ENCODE data around the gene EFHD2. TPM values are rescaled to one million over a fixed set of nuclear protein-coding genes. Genes with fewer than 3 reads are reported as not detected.

EFHD2 gene
- total RNA-seq, 2 experiments from 2014 or later, result 45.6 to 45.8 TPM

DNA sequence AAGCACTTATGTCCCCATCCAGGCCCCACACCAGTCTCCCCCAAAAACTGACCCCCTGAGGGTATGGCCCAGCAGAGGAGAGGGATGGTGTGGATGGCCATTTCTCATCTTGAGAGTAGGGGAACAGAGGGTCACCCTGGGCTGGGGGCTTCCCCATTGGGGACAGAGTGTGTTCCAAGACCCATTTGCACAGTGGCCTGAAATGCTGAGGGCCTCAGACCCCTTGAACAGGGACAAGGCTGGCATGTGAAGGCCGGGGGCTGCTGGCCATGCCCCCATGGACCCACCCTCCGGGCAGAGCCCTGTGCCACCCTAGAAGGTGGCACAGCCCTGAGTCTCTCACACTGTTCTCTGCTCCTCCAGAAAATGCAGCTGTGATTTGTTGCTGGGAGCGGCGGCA is 36.5 kb downstream of the EFHD2 start:
- CTCF ChIA-PET, result no interaction called here
- intact Hi-C loops (cut with micrococcal nuclease), result no loop called here
- no peaks in the 10 kb centered on the region for H3K36me3 Mint-ChIP-seq (ENCODE audit: low read depth)
- H3K4me3 Mint-ChIP-seq, result no peak overlapping the region
- ATAC-seq (no peak), DNase-seq (no peak)
- H3K9me3 Mint-ChIP-seq, result no peaks in the 10 kb centered on the region
- peaks cover 7% of the 10 kb centered on the region for H3K27me3 Mint-ChIP-seq
- H3K4me1 Mint-ChIP-seq (ENCODE audit: low read depth), result peaks cover 5% of the 10 kb centered on the region
- H3K27ac Mint-ChIP-seq, result no peak overlapping the region
- TF ChIP-seq, protein P1, sequence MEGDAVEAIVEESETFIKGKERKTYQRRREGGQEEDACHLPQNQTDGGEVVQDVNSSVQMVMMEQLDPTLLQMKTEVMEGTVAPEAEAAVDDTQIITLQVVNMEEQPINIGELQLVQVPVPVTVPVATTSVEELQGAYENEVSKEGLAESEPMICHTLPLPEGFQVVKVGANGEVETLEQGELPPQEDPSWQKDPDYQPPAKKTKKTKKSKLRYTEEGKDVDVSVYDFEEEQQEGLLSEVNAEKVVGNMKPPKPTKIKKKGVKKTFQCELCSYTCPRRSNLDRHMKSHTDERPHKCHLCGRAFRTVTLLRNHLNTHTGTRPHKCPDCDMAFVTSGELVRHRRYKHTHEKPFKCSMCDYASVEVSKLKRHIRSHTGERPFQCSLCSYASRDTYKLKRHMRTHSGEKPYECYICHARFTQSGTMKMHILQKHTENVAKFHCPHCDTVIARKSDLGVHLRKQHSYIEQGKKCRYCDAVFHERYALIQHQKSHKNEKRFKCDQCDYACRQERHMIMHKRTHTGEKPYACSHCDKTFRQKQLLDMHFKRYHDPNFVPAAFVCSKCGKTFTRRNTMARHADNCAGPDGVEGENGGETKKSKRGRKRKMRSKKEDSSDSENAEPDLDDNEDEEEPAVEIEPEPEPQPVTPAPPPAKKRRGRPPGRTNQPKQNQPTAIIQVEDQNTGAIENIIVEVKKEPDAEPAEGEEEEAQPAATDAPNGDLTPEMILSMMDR (IDR thresholded peaks at IDR 0.05), result no peak
- POLR2A ChIA-PET, result no interaction called here

DNA sequence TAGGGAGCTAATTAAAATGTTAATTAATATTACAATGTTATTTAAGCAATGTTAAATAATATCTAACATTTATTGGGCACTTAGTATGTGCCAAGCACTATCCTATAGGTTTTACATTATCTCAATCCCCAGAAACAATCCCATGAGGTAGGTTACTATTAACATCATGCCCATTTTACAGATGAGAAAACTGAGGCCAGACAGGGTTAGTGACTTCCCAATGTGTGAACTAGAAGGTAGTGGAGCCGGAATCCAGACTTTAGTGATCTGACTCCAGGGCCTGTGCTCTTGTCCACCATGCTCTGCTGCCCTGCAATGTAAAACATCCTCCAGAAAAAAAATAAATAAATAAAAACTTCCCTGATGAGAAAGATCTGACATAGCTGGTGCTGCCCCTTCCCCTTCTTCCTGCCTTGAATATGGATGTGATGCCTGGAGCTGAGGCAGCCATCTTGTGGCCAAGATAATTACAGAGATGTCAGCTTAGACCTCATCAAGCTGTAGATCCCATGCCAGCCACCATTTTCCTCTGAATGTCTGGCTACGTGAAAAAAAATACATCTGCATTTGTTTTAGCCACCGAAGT is 39.3 kb downstream of the EFHD2 start:
- POLR2A ChIA-PET, result no interaction called here
- Mint-ChIP-seq H3K27me3 (peaks cover 7% of the 10 kb centered on the region), H3K4me3 (no peak overlapping the region), H3K4me1 (ENCODE audit: low read depth) (peaks cover 5% of the 10 kb centered on the region), H3K36me3 (ENCODE audit: low read depth) (no peaks in the 10 kb centered on the region), H3K27ac (no peak overlapping the region), H3K9me3 (no peaks in the 10 kb centered on the region)
- intact Hi-C loops (cut with micrococcal nuclease), result no loop called here
- TF ChIP-seq, protein P1 (IDR thresholded peaks at IDR 0.05), result no peak
- DNase-seq, result no peak
- CTCF ChIA-PET, result no interaction called here
- ATAC-seq, result no peak

DNA sequence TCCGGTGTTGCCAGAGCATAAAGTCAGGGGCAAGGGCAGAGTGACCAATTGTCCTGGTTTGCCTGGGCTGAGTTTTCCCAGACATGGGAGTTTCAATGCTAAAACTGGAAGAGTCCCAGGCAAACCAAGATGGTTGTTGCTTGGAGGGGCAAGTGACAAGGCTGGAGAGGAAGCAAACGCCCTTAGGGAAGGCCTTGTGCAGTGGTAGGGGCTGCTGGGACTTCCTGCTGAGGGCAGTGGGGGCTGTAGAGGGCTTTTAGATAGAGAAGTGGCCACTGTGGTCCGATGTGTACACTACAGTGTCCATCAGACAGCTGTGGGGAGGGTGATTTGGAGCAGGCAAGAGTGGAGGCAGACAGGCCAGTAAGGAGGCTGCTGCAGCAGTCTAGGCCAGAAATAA is 39.9 kb downstream of the EFHD2 start:
- DNase-seq (no peak), ATAC-seq (no peak)
- Mint-ChIP-seq H3K36me3 (ENCODE audit: low read depth) (no peaks in the 10 kb centered on the region), H3K9me3 (no peaks in the 10 kb centered on the region), H3K27me3 (peaks cover 7% of the 10 kb centered on the region), H3K27ac (no peak overlapping the region), H3K4me1 (ENCODE audit: low read depth) (peaks cover 5% of the 10 kb centered on the region), H3K4me3 (no peak overlapping the region)
- POLR2A ChIA-PET, result no interaction called here
- CTCF ChIA-PET, result no interaction called here
- TF ChIP-seq, protein P1 (IDR thresholded peaks at IDR 0.05), result no peak
- intact Hi-C loops (cut with micrococcal nuclease), result no loop called here

DNA sequence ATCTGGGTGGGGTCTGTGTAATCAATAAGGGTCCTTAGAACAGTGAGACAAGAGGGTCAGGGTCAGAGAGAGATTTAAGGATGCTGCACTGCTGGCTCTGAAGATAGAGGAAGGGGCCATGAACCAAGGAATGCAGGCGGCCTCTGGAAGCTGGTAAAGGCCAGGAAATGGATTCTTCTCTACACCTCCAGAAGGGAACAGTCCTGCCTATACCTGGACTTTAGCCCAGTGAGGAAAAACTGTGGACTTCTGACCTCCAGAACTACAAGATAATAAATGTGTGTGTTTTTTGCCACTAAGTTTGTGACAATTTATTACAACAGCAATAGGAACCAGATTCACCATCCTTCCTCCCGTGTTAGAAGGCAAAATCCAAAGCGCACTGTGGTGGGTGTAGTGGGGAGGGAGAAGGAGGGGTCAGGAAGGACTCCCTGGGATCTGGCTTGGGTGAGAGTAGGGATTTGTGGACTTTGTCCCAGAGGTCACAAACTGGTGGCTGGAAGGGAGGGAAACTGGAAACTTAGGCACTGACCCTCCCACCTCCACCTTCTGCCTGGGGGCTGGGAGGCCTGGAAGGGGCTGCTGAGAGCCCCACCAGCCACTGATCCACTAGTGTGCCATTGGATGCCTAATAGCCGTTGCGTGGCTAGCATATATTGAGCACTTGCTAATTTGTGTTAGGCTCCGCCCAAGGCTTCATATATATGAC is 41.5 kb downstream of the EFHD2 start:
- no peaks in the 10 kb centered on the region for H3K36me3 Mint-ChIP-seq (ENCODE audit: low read depth)
- CTCF ChIA-PET, result interaction anchor here (0.9 kb wide), 1 partner anchor 147 kb away, joined by 3 read pairs; no protein-coding TSS in a partner anchor
- ATAC-seq (no peak), DNase-seq (no peak)
- TF ChIP-seq, protein P1 (IDR thresholded peaks at IDR 0.05), result no peak
- H3K4me3 Mint-ChIP-seq, result no peak overlapping the region
- H3K27ac Mint-ChIP-seq, result no peak overlapping the region
- intact Hi-C loops (cut with micrococcal nuclease), result no loop called here
- peaks cover 6% of the 10 kb centered on the region for H3K27me3 Mint-ChIP-seq
- POLR2A ChIA-PET, result no interaction called here
- H3K4me1 Mint-ChIP-seq (ENCODE audit: low read depth), result no peaks in the 10 kb centered on the region
- H3K9me3 Mint-ChIP-seq, result no peaks in the 10 kb centered on the region

DNA sequence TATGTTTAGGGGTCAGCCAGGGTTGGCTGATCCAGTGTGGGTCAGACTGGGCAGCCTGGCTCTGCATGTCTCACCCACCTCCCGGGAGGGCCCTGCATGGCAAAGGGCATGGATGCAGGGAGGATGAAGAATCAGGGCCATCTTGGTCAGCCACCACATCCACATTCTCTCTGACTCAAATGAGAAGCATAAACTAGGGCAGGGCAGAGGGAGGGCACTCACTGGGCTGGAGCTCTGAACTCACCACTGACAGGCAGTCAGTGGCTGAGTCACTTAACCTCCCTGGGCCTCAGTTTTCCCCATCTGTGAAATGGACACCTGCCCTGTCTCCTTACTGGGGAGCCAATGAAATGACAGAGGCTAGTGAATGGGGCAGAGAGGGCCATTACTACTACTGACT is 42.5 kb downstream of the EFHD2 start:
- ATAC-seq, result no peak
- Mint-ChIP-seq H3K9me3 (no peaks in the 10 kb centered on the region), H3K4me3 (no peak overlapping the region), H3K27ac (no peak overlapping the region), H3K4me1 (ENCODE audit: low read depth) (no peaks in the 10 kb centered on the region), H3K36me3 (ENCODE audit: low read depth) (no peaks in the 10 kb centered on the region), H3K27me3 (peaks cover 10% of the 10 kb centered on the region)
- ChIA-PET POLR2A (no interaction called here), CTCF (interaction anchor here (0.9 kb wide), 1 partner anchor 129 kb away, joined by 3 read pairs; no protein-coding TSS in a partner anchor)
- DNase-seq, result no peak
- intact Hi-C loops (cut with micrococcal nuclease), result no loop called here
- TF ChIP-seq, protein P1 (IDR thresholded peaks at IDR 0.05), result no peak

Measured in activated CD8-positive, alpha-beta T cell treated with anti-CD3 and anti-CD28 coated beads for 36 hours (primary cell).